HepG2 (cell line): ENCODE results near the gene CLEC18B. TPM values are rescaled to one million over a fixed set of nuclear protein-coding genes. Genes with fewer than 3 reads are reported as not detected.
A peak's percentile ranks its signal among the peaks of the same experiment; 100 is the strongest.

Source experiments
- AGO2 ChIP-seq: fragments of 200-400 bp; formaldehyde crosslinking; optimal IDR thresholded peaks from 2 replicates; pipeline ENCODE3; 2017; ENCODE audit warnings: mild to moderate bottlenecking, low read depth, low read length, moderate library complexity
- ARNTL ChIP-seq: sonication (generic); formaldehyde crosslinking; IDR thresholded peaks from 2 replicates; pipeline ENCODE4 v1.4.0; 2020; ENCODE audit warnings: mild to moderate bottlenecking, missing genetic modification reagents
- ATF1 ChIP-seq: IDR thresholded peaks from 2 replicates; pipeline ENCODE4 v1.6.1; 2016; ENCODE audit warnings: mild to moderate bottlenecking, control low read depth
- EP300 ChIP-seq, 3 experiments: sonication (generic) in 1 of 3; formaldehyde crosslinking in 1 of 3; IDR thresholded peaks; 2 replicates each; pipeline versions ENCODE4 v1.5.1 to v1.6.1; 2011 to 2020; ENCODE audit warnings: low read depth in 2 of 3, low read length in 2 of 3, borderline replicate concordance in 1 of 3, improper control_type of control experiment in 1 of 3, mild to moderate bottlenecking in 1 of 3, missing genetic modification reagents in 1 of 3, moderate library complexity in 1 of 3
- IKZF4 ChIP-seq: sonication (generic); formaldehyde crosslinking; IDR thresholded peaks from 2 replicates; pipeline ENCODE4 v1.5.1; 2020; ENCODE audit warnings: borderline replicate concordance, mild to moderate bottlenecking, low read depth, missing genetic modification reagents; ENCODE audit errors: not compliant biosample characterization
- KAT8 ChIP-seq: IDR thresholded peaks from 2 replicates; pipeline ENCODE4 v1.6.1; 2016; ENCODE audit warnings: missing genetic modification reagents, missing compliant biosample characterization
- KDM2A ChIP-seq: sonication (generic); formaldehyde crosslinking; IDR thresholded peaks from 2 replicates; pipeline ENCODE4 v1.4.0; 2020; ENCODE audit warnings: low read depth, missing genetic modification reagents, borderline replicate concordance
- MEIS2 ChIP-seq: sonication (generic); formaldehyde crosslinking; IDR thresholded peaks from 2 replicates; pipeline ENCODE4 v1.9.0; 2021; ENCODE audit warnings: mild to moderate bottlenecking, missing genetic modification reagents
- MXI1 ChIP-seq: IDR thresholded peaks from 3 replicates; pipeline ENCODE4 v1.6.1; 2012; ENCODE audit warnings: low read depth, low read length, inconsistent platforms, borderline replicate concordance
- NFYB ChIP-seq: sonication (generic); formaldehyde crosslinking; IDR thresholded peaks from 2 replicates; pipeline ENCODE4 v1.4.0; 2020; ENCODE audit warnings: missing genetic modification reagents
- RBM22 ChIP-seq: fragments of 200-400 bp; formaldehyde crosslinking; optimal IDR thresholded peaks from 2 replicates; pipeline ENCODE3; 2017; ENCODE audit warnings: mild to moderate bottlenecking, low read length, moderate library complexity
- SIX1 ChIP-seq: sonication (generic); formaldehyde crosslinking; IDR thresholded peaks from 2 replicates; pipeline ENCODE4 v1.4.0; 2020; ENCODE audit warnings: missing genetic modification reagents, borderline replicate concordance
- SNAPC2 ChIP-seq: sonication (generic); formaldehyde crosslinking; IDR thresholded peaks from 2 replicates; pipeline ENCODE4 v1.8.1; 2022; ENCODE audit warnings: mild to moderate bottlenecking, missing genetic modification reagents
- TBP ChIP-seq: sonication (generic); formaldehyde crosslinking; IDR thresholded peaks from 2 replicates; pipeline ENCODE4 v1.5.0; 2020; ENCODE audit warnings: missing genetic modification reagents
- ZBTB1 ChIP-seq: sonication (generic); formaldehyde crosslinking; IDR thresholded peaks from 2 replicates; pipeline ENCODE4 v1.4.0; 2020; ENCODE audit warnings: missing genetic modification reagents, borderline replicate concordance
- ZBTB8A ChIP-seq: sonication (generic); formaldehyde crosslinking; IDR thresholded peaks from 2 replicates; pipeline ENCODE4 v1.4.0; 2020; ENCODE audit warnings: mild to moderate bottlenecking, low read depth, missing genetic modification reagents, borderline replicate concordance
- ZNF20 ChIP-seq: sonication (generic); formaldehyde crosslinking; IDR thresholded peaks from 2 replicates; pipeline ENCODE4 v1.4.0; 2020; ENCODE audit warnings: mild to moderate bottlenecking, moderate library complexity, missing genetic modification reagents
- ZNF230 ChIP-seq: sonication (generic); formaldehyde crosslinking; IDR thresholded peaks from 2 replicates; pipeline ENCODE4 v1.4.0; 2020; ENCODE audit warnings: mild to moderate bottlenecking, missing genetic modification reagents
- ZNF234 ChIP-seq: sonication (generic); formaldehyde crosslinking; conservative IDR thresholded peaks from 2 replicates; pipeline ENCODE4 v1.5.1; 2020; ENCODE audit warnings: mild to moderate bottlenecking, missing genetic modification reagents
- ZNF329 ChIP-seq: sonication (generic); formaldehyde crosslinking; IDR thresholded peaks from 2 replicates; pipeline ENCODE4 v1.9.0; 2021; ENCODE audit warnings: low read depth, mild to moderate bottlenecking, missing genetic modification reagents
- ZSCAN29 ChIP-seq: sonication (generic); formaldehyde crosslinking; conservative IDR thresholded peaks from 2 replicates; pipeline ENCODE4 v1.4.0; 2020; ENCODE audit warnings: mild to moderate bottlenecking, missing genetic modification reagents
- polyA plus RNA-seq, 8 experiments: library from polyadenylated mRNA; depleted of rRNA in 3 of 8; stranded (reverse) in 7 of 8; unstranded in 1 of 8; fragments of >200 nt; fragmentation: Illumina TruSeq in 4 of 8; extraction: Trizol in 4 of 8; gene quantifications; 2 replicates each; pipeline versions ENCODE4 v1.2.1 to v1.2.3, GENCODE V29; 2011 to 2016; ENCODE audit warnings: low read depth in 4 of 8, missing spikeins in 1 of 8, mixed read lengths in 1 of 8; ENCODE audit not compliant: insufficient read depth in 1 of 8
- total RNA-seq, 5 experiments: library from RNA; depleted of rRNA; stranded (reverse); fragments of >200 nt; fragmentation: Illumina TruSeq; extraction: Trizol; gene quantifications; 2 replicates each; pipeline ENCODE4 v1.2.3, GENCODE V29; 2016; ENCODE audit warnings: low read depth in 1 of 5
- TF ChIP-seq, protein P1 (sequence below): sonication (generic); formaldehyde crosslinking; IDR thresholded peaks from 2 replicates; pipeline ENCODE4 v1.4.0; 2020; ENCODE audit warnings: missing genetic modification reagents
- TF ChIP-seq, protein P2 (sequence below): sonication (generic); formaldehyde crosslinking; IDR thresholded peaks from 2 replicates; pipeline ENCODE4 v1.8.1; 2023; ENCODE audit warnings: mild to moderate bottlenecking, missing genetic modification reagents
- TF ChIP-seq, protein P3 (sequence below): fragments of 450-650 bp; IDR thresholded peaks from 2 replicates; pipeline ENCODE4 v1.6.1; 2016
- TF ChIP-seq, protein P4 (sequence below): sonication (generic); formaldehyde crosslinking; IDR thresholded peaks from 2 replicates; pipeline ENCODE4 v1.8.0; 2023; ENCODE audit warnings: mild to moderate bottlenecking, missing genetic modification reagents

CLEC18B gene
- total and polyA plus RNA-seq, 2 of the 13 experiments (the other 11 are each of a cell fraction or from before 2014, with no cell fraction given) = 0.31 to 1.1 TPM

DNA sequence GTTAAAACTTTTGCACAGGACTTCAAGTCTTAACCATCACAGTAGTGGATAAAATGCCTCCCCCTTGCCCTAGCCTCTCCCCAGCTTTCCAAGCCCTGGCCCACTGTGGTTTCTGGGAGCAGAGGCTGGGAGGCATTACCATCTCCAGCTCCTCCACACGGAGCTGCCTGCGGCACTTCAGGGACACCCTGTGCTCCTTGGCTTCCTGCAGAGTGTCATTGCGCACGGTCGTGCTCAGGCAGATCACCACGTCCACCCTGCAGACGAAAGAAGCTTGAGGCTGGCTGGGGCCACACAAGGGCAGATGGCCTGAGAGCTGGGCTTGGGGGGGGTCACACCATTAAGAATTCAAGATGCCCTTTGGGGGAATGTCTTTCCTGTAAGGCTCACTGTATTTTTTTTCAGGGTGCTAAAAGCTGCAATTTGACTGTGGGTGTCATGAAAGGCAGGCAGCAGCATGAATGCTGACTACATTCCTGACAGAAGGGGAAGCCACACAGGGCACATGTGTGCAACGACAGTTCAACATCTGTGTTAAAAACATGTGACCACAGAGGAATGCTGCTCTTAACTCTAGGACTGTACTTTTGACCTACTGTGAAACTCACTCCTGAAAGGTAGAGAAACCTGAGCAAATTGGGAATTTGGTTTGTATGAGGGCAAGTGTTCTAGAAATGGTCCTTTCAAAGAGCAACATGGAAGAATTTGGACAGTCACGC, 47.7 kb upstream of the CLEC18B start (continued):
- TF ChIP-seq, protein P1, sequence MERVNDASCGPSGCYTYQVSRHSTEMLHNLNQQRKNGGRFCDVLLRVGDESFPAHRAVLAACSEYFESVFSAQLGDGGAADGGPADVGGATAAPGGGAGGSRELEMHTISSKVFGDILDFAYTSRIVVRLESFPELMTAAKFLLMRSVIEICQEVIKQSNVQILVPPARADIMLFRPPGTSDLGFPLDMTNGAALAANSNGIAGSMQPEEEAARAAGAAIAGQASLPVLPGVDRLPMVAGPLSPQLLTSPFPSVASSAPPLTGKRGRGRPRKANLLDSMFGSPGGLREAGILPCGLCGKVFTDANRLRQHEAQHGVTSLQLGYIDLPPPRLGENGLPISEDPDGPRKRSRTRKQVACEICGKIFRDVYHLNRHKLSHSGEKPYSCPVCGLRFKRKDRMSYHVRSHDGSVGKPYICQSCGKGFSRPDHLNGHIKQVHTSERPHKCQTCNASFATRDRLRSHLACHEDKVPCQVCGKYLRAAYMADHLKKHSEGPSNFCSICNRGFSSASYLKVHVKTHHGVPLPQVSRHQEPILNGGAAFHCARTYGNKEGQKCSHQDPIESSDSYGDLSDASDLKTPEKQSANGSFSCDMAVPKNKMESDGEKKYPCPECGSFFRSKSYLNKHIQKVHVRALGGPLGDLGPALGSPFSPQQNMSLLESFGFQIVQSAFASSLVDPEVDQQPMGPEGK (CRISPR knock-in tag) = no peak
- TF ChIP-seq ZNF230 (CRISPR knock-in tag) = no peak
- TF ChIP-seq, protein P2, sequence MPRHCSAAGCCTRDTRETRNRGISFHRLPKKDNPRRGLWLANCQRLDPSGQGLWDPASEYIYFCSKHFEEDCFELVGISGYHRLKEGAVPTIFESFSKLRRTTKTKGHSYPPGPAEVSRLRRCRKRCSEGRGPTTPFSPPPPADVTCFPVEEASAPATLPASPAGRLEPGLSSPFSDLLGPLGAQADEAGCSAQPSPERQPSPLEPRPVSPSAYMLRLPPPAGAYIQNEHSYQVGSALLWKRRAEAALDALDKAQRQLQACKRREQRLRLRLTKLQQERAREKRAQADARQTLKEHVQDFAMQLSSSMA (CRISPR knock-in tag) = no peak
- no peak for TF ChIP-seq TBP (CRISPR knock-in tag)
- TF ChIP-seq RBM22 = peak; percentile 41
- no peak for TF ChIP-seq IKZF4 (CRISPR knock-in tag)
- no peak for TF ChIP-seq KAT8
- no peak for TF ChIP-seq KDM2A
- TF ChIP-seq, protein P3, sequence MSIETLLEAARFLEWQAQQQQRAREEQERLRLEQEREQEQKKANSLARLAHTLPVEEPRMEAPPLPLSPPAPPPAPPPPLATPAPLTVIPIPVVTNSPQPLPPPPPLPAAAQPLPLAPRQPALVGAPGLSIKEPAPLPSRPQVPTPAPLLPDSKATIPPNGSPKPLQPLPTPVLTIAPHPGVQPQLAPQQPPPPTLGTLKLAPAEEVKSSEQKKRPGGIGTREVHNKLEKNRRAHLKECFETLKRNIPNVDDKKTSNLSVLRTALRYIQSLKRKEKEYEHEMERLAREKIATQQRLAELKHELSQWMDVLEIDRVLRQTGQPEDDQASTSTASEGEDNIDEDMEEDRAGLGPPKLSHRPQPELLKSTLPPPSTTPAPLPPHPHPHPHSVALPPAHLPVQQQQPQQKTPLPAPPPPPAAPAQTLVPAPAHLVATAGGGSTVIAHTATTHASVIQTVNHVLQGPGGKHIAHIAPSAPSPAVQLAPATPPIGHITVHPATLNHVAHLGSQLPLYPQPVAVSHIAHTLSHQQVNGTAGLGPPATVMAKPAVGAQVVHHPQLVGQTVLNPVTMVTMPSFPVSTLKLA = peak; percentile 38; the same call in 1 of the 2 replicates
- no peak for TF ChIP-seq ARNTL (CRISPR knock-in tag)
- no peak for TF ChIP-seq EP300 (IDR thresholded peaks at IDR 0.05; ENCODE audit: low read depth in 2 of 2, low read length in 2 of 2)
- no peak for TF ChIP-seq EP300 (CRISPR knock-in tag; IDR thresholded peaks at IDR 0.05; ENCODE audit: borderline replicate concordance)
- TF ChIP-seq MXI1 = no peak
- peak; percentile 40 for TF ChIP-seq AGO2
- no peak for TF ChIP-seq ZBTB8A (CRISPR knock-in tag)
- TF ChIP-seq NFYB (CRISPR knock-in tag) = no peak
- no peak for TF ChIP-seq ZNF329 (CRISPR knock-in tag)
- no peak for TF ChIP-seq SIX1 (CRISPR knock-in tag)
- TF ChIP-seq MEIS2 (CRISPR knock-in tag) = no peak
- no peak for TF ChIP-seq ZBTB1 (CRISPR knock-in tag)
- TF ChIP-seq ZSCAN29 (CRISPR knock-in tag) = no peak
- no peak for TF ChIP-seq ATF1 (CRISPR knock-in tag)
- TF ChIP-seq ZNF20 (CRISPR knock-in tag) = no peak
- no peak for TF ChIP-seq SNAPC2 (CRISPR knock-in tag)
- TF ChIP-seq ZNF234 (CRISPR knock-in tag) = no peak
- TF ChIP-seq, protein P4, sequence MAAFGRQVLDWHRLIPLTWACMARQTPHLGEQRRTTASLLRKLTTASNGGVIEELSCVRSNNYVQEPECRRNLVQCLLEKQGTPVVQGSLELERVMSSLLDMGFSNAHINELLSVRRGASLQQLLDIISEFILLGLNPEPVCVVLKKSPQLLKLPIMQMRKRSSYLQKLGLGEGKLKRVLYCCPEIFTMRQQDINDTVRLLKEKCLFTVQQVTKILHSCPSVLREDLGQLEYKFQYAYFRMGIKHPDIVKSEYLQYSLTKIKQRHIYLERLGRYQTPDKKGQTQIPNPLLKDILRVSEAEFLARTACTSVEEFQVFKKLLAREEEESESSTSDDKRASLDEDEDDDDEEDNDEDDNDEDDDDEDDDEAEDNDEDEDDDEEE (CRISPR knock-in tag) = no peak
